ENCODE measurements around the gene B9D1. TPM values are rescaled to one million over a fixed set of nuclear protein-coding genes. Genes with fewer than 3 reads are reported as not detected.

B9D1 gene
- total and polyA plus RNA-seq, 2 of the 13 experiments (the other 11 are each of a cell fraction or from before 2014, with no cell fraction given) = 27.7 to 31.1 TPM

GRCh38 chr17:19377602-19378415, 15.3 kb upstream of the B9D1 start (continued):
- TF ChIP-seq MYC (CRISPR knock-in tag; IDR thresholded peaks at IDR 0.05; ENCODE audit: borderline replicate concordance) (peak; percentile 54; the same call in 1 of the 2 replicates), TBL1XR1 (IDR thresholded peaks at IDR 0.05; ENCODE audit: borderline replicate concordance, low read length, partially characterized antibody) (no peak), ZNF7 (CRISPR knock-in tag; IDR thresholded peaks at IDR 0.05) (no peak), ATRX (CRISPR knock-in tag; IDR thresholded peaks at IDR 0.05; ENCODE audit: borderline replicate concordance) (no peak), JUN (CRISPR knock-in tag; IDR thresholded peaks at IDR 0.05) (peak; percentile 48; the same call in 1 of the 2 replicates), ZNF143 (CRISPR knock-in tag; IDR thresholded peaks at IDR 0.05) (peak; percentile 67), U2AF2 (IDR thresholded peaks at IDR 0.05; ENCODE audit: low read depth, low read length) (no peak), MEIS2 (CRISPR knock-in tag; IDR thresholded peaks at IDR 0.05) (no peak; the same call in 1 of the 2 replicates), MTA1 (CRISPR knock-in tag; IDR thresholded peaks at IDR 0.05; ENCODE audit: borderline replicate concordance) (0 out of 2 replicates have a peak, but pooled peaks have one; percentile 45), HDAC6 (IDR thresholded peaks at IDR 0.05; ENCODE audit: low read depth, low read length) (no peak), ZNF720 (CRISPR knock-in tag; IDR thresholded peaks at IDR 0.05) (no peak), REPIN1 (CRISPR knock-in tag; IDR thresholded peaks at IDR 0.05; ENCODE audit: borderline replicate concordance, low read depth) (no peak), ZNF775 (CRISPR knock-in tag; IDR thresholded peaks at IDR 0.05; ENCODE audit: borderline replicate concordance) (no peak), CENPT (CRISPR knock-in tag; IDR thresholded peaks at IDR 0.05; ENCODE audit: low read depth) (no peak), E2F1 (CRISPR knock-in tag; IDR thresholded peaks at IDR 0.05) (peak; percentile 67), TRIM24 (CRISPR knock-in tag; IDR thresholded peaks at IDR 0.05) (no peak), SYNCRIP (IDR thresholded peaks at IDR 0.05; ENCODE audit: insufficient read depth, low read depth, low read length) (no peak), ZFP62 (CRISPR knock-in tag; IDR thresholded peaks at IDR 0.05) (no peak; the same call in 1 of the 2 replicates), SOX5 (CRISPR knock-in tag; IDR thresholded peaks at IDR 0.05; ENCODE audit: borderline replicate concordance) (no peak), HCFC1 (IDR thresholded peaks at IDR 0.05; ENCODE audit: low read depth, low read length) (peak; percentile 62), SNAPC4 (CRISPR knock-in tag; IDR thresholded peaks at IDR 0.05) (peak; percentile 56), ZNF891 (CRISPR knock-in tag; IDR thresholded peaks at IDR 0.05) (no peak), ZNF275 (CRISPR knock-in tag; IDR thresholded peaks at IDR 0.05; ENCODE audit: borderline replicate concordance) (peak; percentile 74; the same call in 1 of the 2 replicates), TBP (CRISPR knock-in tag; IDR thresholded peaks at IDR 0.05) (no peak)
